Measurements from ENCODE around the gene RPRD1B. TPM values are rescaled to one million over a fixed set of nuclear protein-coding genes. Genes with fewer than 3 reads are reported as not detected.

RPRD1B gene
- polyA plus RNA-seq, 1 experiment: 21.0 TPM

DNA sequence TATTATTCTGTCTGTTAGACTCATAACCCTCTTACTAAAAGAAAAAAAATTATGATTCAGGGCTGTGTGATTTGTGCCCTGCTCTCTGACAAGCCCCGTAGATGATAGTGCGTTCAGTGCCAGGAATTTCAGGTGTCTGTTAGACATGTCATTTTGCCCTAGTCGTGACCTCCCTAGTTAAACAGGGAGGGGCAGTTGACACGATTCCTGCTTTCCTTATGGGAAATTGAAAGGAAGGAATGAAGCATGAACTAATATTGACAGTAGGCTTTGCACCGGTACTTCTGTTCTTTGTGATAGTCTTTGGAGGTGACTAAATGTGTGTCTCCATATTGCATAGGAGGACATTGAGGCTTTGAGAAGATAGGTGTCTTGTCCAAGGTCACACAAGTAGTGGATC, 26.3 kb downstream of the RPRD1B start:
- ChIA-PET CTCF (interaction anchor here (1.2 to 24.4 kb wide), 3 partner anchors 13 to 163 kb away, joined by 3 to 482 read pairs (median 9); no protein-coding TSS in a partner anchor), POLR2A (no interaction called here)
- no peak for DNase-seq (ENCODE audit: low read depth)
- Histone ChIP-seq H3K36me3 (ENCODE audit: control insufficient read depth, insufficient read depth, low read length) (peaks cover 15% of the 10 kb centered on the region), H3K4me3 (ENCODE audit: low read depth, low read length) (no peak overlapping the region), H3K27me3 (ENCODE audit: control insufficient read depth, insufficient read depth, low read length) (no peaks in the 10 kb centered on the region)
- TF ChIP-seq, protein P1, sequence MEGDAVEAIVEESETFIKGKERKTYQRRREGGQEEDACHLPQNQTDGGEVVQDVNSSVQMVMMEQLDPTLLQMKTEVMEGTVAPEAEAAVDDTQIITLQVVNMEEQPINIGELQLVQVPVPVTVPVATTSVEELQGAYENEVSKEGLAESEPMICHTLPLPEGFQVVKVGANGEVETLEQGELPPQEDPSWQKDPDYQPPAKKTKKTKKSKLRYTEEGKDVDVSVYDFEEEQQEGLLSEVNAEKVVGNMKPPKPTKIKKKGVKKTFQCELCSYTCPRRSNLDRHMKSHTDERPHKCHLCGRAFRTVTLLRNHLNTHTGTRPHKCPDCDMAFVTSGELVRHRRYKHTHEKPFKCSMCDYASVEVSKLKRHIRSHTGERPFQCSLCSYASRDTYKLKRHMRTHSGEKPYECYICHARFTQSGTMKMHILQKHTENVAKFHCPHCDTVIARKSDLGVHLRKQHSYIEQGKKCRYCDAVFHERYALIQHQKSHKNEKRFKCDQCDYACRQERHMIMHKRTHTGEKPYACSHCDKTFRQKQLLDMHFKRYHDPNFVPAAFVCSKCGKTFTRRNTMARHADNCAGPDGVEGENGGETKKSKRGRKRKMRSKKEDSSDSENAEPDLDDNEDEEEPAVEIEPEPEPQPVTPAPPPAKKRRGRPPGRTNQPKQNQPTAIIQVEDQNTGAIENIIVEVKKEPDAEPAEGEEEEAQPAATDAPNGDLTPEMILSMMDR (IDR thresholded peaks at IDR 0.05; ENCODE audit: insufficient read depth, low read depth, low read length): no peak

DNA sequence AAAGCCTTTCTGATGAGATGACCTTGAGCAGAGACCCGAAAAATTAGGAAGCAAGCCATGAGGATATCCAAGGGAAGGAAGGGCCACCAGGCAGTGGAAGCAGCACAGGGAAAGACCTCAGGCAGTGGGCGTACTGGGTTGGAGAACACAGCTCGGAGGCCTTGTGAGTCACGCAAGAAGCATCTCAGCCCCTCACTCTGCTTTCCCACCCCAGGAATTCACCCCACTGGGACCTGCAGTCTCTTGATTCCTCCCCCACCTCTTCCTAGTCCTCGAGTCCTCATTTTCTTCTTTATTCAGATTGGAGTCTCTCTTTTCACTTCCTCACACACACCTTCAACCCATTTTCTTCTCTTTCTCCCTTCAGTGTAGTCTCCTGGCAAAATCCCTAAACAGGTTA, 27.0 kb downstream of the RPRD1B start:
- DNase-seq (ENCODE audit: low read depth): no peak
- Histone ChIP-seq H3K4me3 (ENCODE audit: low read depth, low read length) (no peak overlapping the region), H3K27me3 (ENCODE audit: control insufficient read depth, insufficient read depth, low read length) (no peaks in the 10 kb centered on the region), H3K36me3 (ENCODE audit: control insufficient read depth, insufficient read depth, low read length) (peaks cover 15% of the 10 kb centered on the region)
- ChIA-PET CTCF (interaction anchor here (0.8 to 24.4 kb wide), 5 partner anchors 13 to 265 kb away, joined by 3 to 482 read pairs (median 3); no protein-coding TSS in a partner anchor), POLR2A (no interaction called here)
- TF ChIP-seq, protein P1 (IDR thresholded peaks at IDR 0.05; ENCODE audit: insufficient read depth, low read depth, low read length): no peak

DNA sequence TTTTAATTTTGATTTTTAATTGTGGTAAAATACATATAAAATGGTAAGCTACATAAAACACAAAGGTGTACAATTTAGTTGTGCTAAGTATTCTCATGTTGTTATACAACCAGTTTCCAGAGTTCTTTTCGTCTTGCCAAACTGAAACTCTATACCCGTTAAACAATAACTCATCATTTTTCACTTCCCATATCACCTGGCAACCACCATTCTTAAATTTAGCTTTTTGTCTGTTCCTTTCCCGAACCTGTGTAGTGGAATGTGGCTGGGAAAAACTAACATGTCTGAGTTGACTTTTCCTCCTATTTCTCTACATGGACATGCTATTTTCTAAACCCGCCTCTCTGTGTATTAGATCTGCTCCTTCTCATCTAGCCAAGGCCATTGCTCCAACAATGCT, 27.6 kb downstream of the RPRD1B start:
- CTCF ChIA-PET: interaction anchor here (0.8 to 24.4 kb wide), 6 partner anchors 12 to 264 kb away, joined by 3 to 482 read pairs (median 4); no protein-coding TSS in a partner anchor
- no peak overlapping the region for H3K4me3 ChIP-seq (ENCODE audit: low read depth, low read length)
- H3K36me3 ChIP-seq (ENCODE audit: control insufficient read depth, insufficient read depth, low read length): peaks cover 18% of the 10 kb centered on the region
- no peaks in the 10 kb centered on the region for H3K27me3 ChIP-seq (ENCODE audit: control insufficient read depth, insufficient read depth, low read length)
- TF ChIP-seq, protein P1 (IDR thresholded peaks at IDR 0.05; ENCODE audit: insufficient read depth, low read depth, low read length): no peak
- no peak for DNase-seq (ENCODE audit: low read depth)
- POLR2A ChIA-PET: no interaction called here

DNA sequence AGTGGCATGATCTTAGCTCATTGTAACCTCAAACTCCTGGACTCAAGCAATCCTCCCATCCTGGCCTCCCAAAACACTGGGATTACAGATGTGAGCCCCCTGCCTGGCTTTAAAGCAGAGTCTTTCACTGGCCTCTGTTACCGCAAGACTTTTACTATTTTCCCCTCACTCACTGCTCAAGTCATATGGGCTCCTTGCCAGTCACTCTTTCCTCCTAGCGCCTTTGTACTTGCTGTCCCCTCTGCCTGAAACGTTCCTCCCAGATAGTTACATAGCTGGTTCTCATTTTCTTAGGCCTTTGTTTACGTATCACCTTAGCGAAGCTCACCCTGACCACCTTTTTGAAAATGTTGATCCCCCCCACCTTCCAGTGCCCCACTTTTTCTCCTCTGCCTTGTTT, 29.3 kb downstream of the RPRD1B start:
- POLR2A ChIA-PET: no interaction called here
- no peak for DNase-seq (ENCODE audit: low read depth)
- TF ChIP-seq, protein P1 (IDR thresholded peaks at IDR 0.05; ENCODE audit: insufficient read depth, low read depth, low read length): no peak
- H3K27me3 ChIP-seq (ENCODE audit: control insufficient read depth, insufficient read depth, low read length): no peaks in the 10 kb centered on the region
- CTCF ChIA-PET: interaction anchor here (0.6 to 24.4 kb wide), 4 partner anchors 89 to 160 kb away, joined by 3 to 482 read pairs (median 3); no protein-coding TSS in a partner anchor
- no peak overlapping the region for H3K4me3 ChIP-seq (ENCODE audit: low read depth, low read length)
- H3K36me3 ChIP-seq (ENCODE audit: control insufficient read depth, insufficient read depth, low read length): peaks cover 18% of the 10 kb centered on the region

DNA sequence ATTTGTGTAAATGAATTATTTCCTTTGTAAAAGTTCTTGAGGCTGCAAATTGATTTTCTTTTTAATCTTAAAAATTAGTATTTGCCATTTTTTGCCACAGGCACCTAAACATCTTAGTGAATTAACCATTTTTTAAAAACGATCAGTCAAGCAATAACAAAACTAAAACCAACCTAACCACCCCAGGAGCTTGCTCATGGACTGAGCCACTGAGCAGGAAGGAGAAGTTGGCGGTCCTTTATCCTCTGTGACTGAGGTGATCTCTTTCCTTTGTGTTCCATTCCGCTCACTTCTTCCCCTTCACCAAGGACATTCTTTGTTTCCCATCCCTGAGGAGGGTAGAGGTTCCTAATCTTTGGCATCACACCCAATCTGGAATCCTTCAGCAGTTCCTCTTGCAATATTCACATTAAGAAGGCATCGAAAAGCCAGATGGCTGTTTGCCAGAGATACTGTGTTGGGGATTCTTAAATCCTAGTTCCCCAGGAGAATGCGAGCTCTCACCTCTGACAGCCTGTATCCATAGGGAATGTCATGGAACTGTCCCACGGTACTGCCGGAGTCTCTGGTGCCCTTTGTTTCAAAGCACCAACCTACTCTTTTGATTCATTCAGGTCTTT, 30.5 kb downstream of the RPRD1B start:
- POLR2A ChIA-PET: no interaction called here
- TF ChIP-seq, protein P1 (IDR thresholded peaks at IDR 0.05; ENCODE audit: insufficient read depth, low read depth, low read length): no peak
- no peak overlapping the region for H3K4me3 ChIP-seq (ENCODE audit: low read depth, low read length)
- H3K27me3 ChIP-seq (ENCODE audit: control insufficient read depth, insufficient read depth, low read length): no peaks in the 10 kb centered on the region
- peaks cover 16% of the 10 kb centered on the region for H3K36me3 ChIP-seq (ENCODE audit: control insufficient read depth, insufficient read depth, low read length)
- CTCF ChIA-PET: interaction anchor here (0.8 to 24.4 kb wide), 2 partner anchors 9 to 159 kb away, joined by 3 to 482 read pairs; no protein-coding TSS in a partner anchor
- DNase-seq (ENCODE audit: low read depth): no peak

Data from BJ (cell line).